ENCODE measurements around the gene RARRES2.

- TF ChIP-seq CTCF (conservative IDR thresholded peaks at IDR 0.05; ENCODE audit: low read length), result no peak
- no peak for TF ChIP-seq EZH2phosphoT487 (IDR thresholded peaks at IDR 0.05; ENCODE audit: borderline replicate concordance, low read depth, low read length)
Observed at GRCh38 chr7:150332852-150333635, 8.4 kb downstream of the RARRES2 start.

Measured in OCI-LY7 (cell line).